Fibroblast of skin of right biceps (primary cell): ENCODE results near the gene SLC25A43.
A peak's percentile ranks its signal among the peaks of the same experiment; 100 is the strongest.

Experiments
- DNase-seq: peaks from one replicate; pipeline ENCODE4 v3.0.0-alpha.2; 2013

The SLC25A43 gene

GRCh38 chrX:119500061-119500800, 101.1 kb downstream of the SLC25A43 start:
- no peak for DNase-seq

- no peak for DNase-seq
These were observed 102.5 kb downstream of the SLC25A43 start for GRCh38 chrX:119501511-119502148.

GRCh38 chrX:119502727-119503483, 103.8 kb downstream of the SLC25A43 start:
- DNase-seq: peak; percentile 66

GRCh38 chrX:119503484-119503861, 104.3 kb downstream of the SLC25A43 start:
- DNase-seq: peak; percentile 93
